ENCODE data around the gene DHX9. TPM values are rescaled to one million over a fixed set of nuclear protein-coding genes. Genes with fewer than 3 reads are reported as not detected.
"Not testable (repeated sequence)": the region's sequence is repeated elsewhere in the genome, so short reads cannot be mapped to it uniquely, and the experiment has no call there.

The DHX9 gene
- total RNA-seq, 2 experiments from 2014 or later = 212 to 215 TPM

- POLR2A ChIA-PET = interaction anchor here (1.1 kb wide), 1 partner anchor 33 kb away, joined by 3 read pairs; no protein-coding TSS in a partner anchor
- intact Hi-C loops (cut with micrococcal nuclease) = no loop called here
- peak overlapping the region; percentile 69 for H3K27ac Mint-ChIP-seq
These were observed 33.7 kb downstream of the DHX9 start for GRCh38 chr1:182872881-182873280.

GRCh38 chr1:182875889-182876288 is 36.7 kb downstream of the DHX9 start:
- peaks cover 84% of the 10 kb centered on the region for H3K36me3 Mint-ChIP-seq
- H3K4me1 Mint-ChIP-seq (ENCODE audit: low read depth) = peaks cover 35% of the 10 kb centered on the region
- intact Hi-C loops (cut with micrococcal nuclease) = loop anchor here (5.0 kb wide), 1 partner anchor 34 kb away; no protein-coding TSS in a partner anchor
- H3K9me3 Mint-ChIP-seq = no peaks in the 10 kb centered on the region
- CTCF ChIA-PET = no interaction called here
- H3K27me3 Mint-ChIP-seq = no peaks in the 10 kb centered on the region
- POLR2A ChIA-PET = no interaction called here
- no peak overlapping the region for H3K27ac Mint-ChIP-seq
- no peak for DNase-seq
- H3K4me3 Mint-ChIP-seq = no peak overlapping the region

More at GRCh38 chr1:182872881-182873280, 33.7 kb downstream of the DHX9 start:
- Mint-ChIP-seq H3K9me3 (no peaks in the 10 kb centered on the region), H3K4me1 (ENCODE audit: low read depth) (peaks cover 32% of the 10 kb centered on the region), H3K36me3 (peaks cover 80% of the 10 kb centered on the region), H3K4me3 (no peak overlapping the region), H3K27me3 (no peaks in the 10 kb centered on the region)
- no peak for DNase-seq
- CTCF ChIA-PET = no interaction called here

- H3K36me3 Mint-ChIP-seq = peaks cover 87% of the 10 kb centered on the region
- H3K9me3 Mint-ChIP-seq = no peaks in the 10 kb centered on the region
- ChIA-PET POLR2A (no interaction called here), CTCF (no interaction called here)
- H3K27me3 Mint-ChIP-seq = no peaks in the 10 kb centered on the region
- peak overlapping the region; percentile 44 for H3K27ac Mint-ChIP-seq
- intact Hi-C loops (cut with micrococcal nuclease) = loop anchor here (5.0 kb wide), 1 partner anchor 35 kb away; no protein-coding TSS in a partner anchor
- no peak overlapping the region for H3K4me3 Mint-ChIP-seq
- DNase-seq = no peak
- H3K4me1 Mint-ChIP-seq (ENCODE audit: low read depth) = peaks cover 29% of the 10 kb centered on the region
These were observed 38.2 kb downstream of the DHX9 start for GRCh38 chr1:182877331-182877730.

GRCh38 chr1:182877842-182878241 is 38.7 kb downstream of the DHX9 start:
- POLR2A ChIA-PET = no interaction called here

GRCh38 chr1:182884872-182885271 is 45.7 kb downstream of the DHX9 start:
- no peak overlapping the region for H3K27ac Mint-ChIP-seq
- CTCF ChIA-PET = no interaction called here
- H3K4me3 Mint-ChIP-seq = no peak overlapping the region
- POLR2A ChIA-PET = no interaction called here
- intact Hi-C loops (cut with micrococcal nuclease) = no loop called here
- H3K27me3 Mint-ChIP-seq = no peaks in the 10 kb centered on the region
- no peak for DNase-seq
- peaks cover 9% of the 10 kb centered on the region for H3K4me1 Mint-ChIP-seq (ENCODE audit: low read depth)
- no peaks in the 10 kb centered on the region for H3K9me3 Mint-ChIP-seq
- H3K36me3 Mint-ChIP-seq = peaks cover 79% of the 10 kb centered on the region

More at GRCh38 chr1:182877842-182878241, 38.7 kb downstream of the DHX9 start:
- peak; percentile 47 for DNase-seq
- Mint-ChIP-seq H3K27ac (peak overlapping the region; percentile 64), H3K36me3 (peaks cover 86% of the 10 kb centered on the region), H3K27me3 (no peaks in the 10 kb centered on the region), H3K9me3 (no peaks in the 10 kb centered on the region), H3K4me3 (no peak overlapping the region), H3K4me1 (ENCODE audit: low read depth) (peaks cover 29% of the 10 kb centered on the region)
- CTCF ChIA-PET = no interaction called here
- intact Hi-C loops (cut with micrococcal nuclease) = loop anchor here (5.0 kb wide), 1 partner anchor 36 kb away; no protein-coding TSS in a partner anchor

GRCh38 chr1:182885591-182885990 is 46.4 kb downstream of the DHX9 start:
- intact Hi-C loops (cut with micrococcal nuclease) = no loop called here
- POLR2A ChIA-PET = no interaction called here
- DNase-seq = no peak
- Mint-ChIP-seq H3K4me1 (ENCODE audit: low read depth) (peaks cover 11% of the 10 kb centered on the region), H3K27ac (no peak overlapping the region), H3K9me3 (peaks cover 2% of the 10 kb centered on the region), H3K27me3 (no peaks in the 10 kb centered on the region), H3K36me3 (peaks cover 78% of the 10 kb centered on the region), H3K4me3 (no peak overlapping the region)
- CTCF ChIA-PET = no interaction called here

GRCh38 chr1:182886985-182887384 is 47.8 kb downstream of the DHX9 start:
- intact Hi-C loops (cut with micrococcal nuclease) = no loop called here
- no peak overlapping the region for H3K4me3 Mint-ChIP-seq
- H3K9me3 Mint-ChIP-seq = peaks cover 2% of the 10 kb centered on the region
- CTCF ChIA-PET = no interaction called here
- H3K27ac Mint-ChIP-seq = no peak overlapping the region
- DNase-seq = no peak
- POLR2A ChIA-PET = no interaction called here
- H3K4me1 Mint-ChIP-seq (ENCODE audit: low read depth) = peaks cover 11% of the 10 kb centered on the region
- H3K36me3 Mint-ChIP-seq = peaks cover 68% of the 10 kb centered on the region
- H3K27me3 Mint-ChIP-seq = no peaks in the 10 kb centered on the region

GRCh38 chr1:182888736-182889531 is 49.8 kb downstream of the DHX9 start:
- intact Hi-C loops (cut with micrococcal nuclease) = no loop called here
- Mint-ChIP-seq H3K27ac (no peak overlapping the region), H3K36me3 (peaks cover 54% of the 10 kb centered on the region), H3K4me3 (no peak overlapping the region), H3K4me1 (ENCODE audit: low read depth) (peaks cover 13% of the 10 kb centered on the region), H3K27me3 (no peaks in the 10 kb centered on the region), H3K9me3 (peaks cover 6% of the 10 kb centered on the region)
- ChIA-PET CTCF (interaction anchor here (0.6 kb wide), 1 partner anchor 581 kb away, joined by 3 read pairs; no protein-coding TSS in a partner anchor), POLR2A (interaction anchor here (0.7 to 1.9 kb wide), 4 partner anchors 24 to 167 kb away, joined by 3 to 4 read pairs (median 3); no protein-coding TSS in a partner anchor)
- DNase-seq = no peak

GRCh38 chr1:182889997-182890396 is 50.9 kb downstream of the DHX9 start:
- no peak overlapping the region for H3K27ac Mint-ChIP-seq
- DNase-seq = peak; percentile 43
- no peaks in the 10 kb centered on the region for H3K27me3 Mint-ChIP-seq
- CTCF ChIA-PET = no interaction called here
- H3K4me3 Mint-ChIP-seq = no peak overlapping the region
- intact Hi-C loops (cut with micrococcal nuclease) = no loop called here
- H3K9me3 Mint-ChIP-seq = peaks cover 12% of the 10 kb centered on the region
- peaks cover 46% of the 10 kb centered on the region for H3K36me3 Mint-ChIP-seq
- H3K4me1 Mint-ChIP-seq (ENCODE audit: low read depth) = peaks cover 13% of the 10 kb centered on the region
- POLR2A ChIA-PET = interaction anchor here (0.7 to 1.9 kb wide), 2 partner anchors 25 to 165 kb away, joined by 3 to 4 read pairs; no protein-coding TSS in a partner anchor

GRCh38 chr1:182890927-182891610 is 51.9 kb downstream of the DHX9 start:
- peaks cover 13% of the 10 kb centered on the region for H3K4me1 Mint-ChIP-seq (ENCODE audit: low read depth)
- H3K27ac Mint-ChIP-seq = no peak overlapping the region
- peaks cover 37% of the 10 kb centered on the region for H3K36me3 Mint-ChIP-seq
- ChIA-PET CTCF (no interaction called here), POLR2A (interaction anchor here (0.6 kb wide), 1 partner anchor 282 kb away, joined by 7 read pairs; no protein-coding TSS in a partner anchor)
- H3K4me3 Mint-ChIP-seq = no peak overlapping the region
- peaks cover 12% of the 10 kb centered on the region for H3K9me3 Mint-ChIP-seq
- DNase-seq = no peak
- intact Hi-C loops (cut with micrococcal nuclease) = no loop called here
- H3K27me3 Mint-ChIP-seq = no peaks in the 10 kb centered on the region

- no peaks in the 10 kb centered on the region for H3K4me1 Mint-ChIP-seq (ENCODE audit: low read depth)
- H3K27ac Mint-ChIP-seq = no peak overlapping the region
- H3K4me3 Mint-ChIP-seq = no peak overlapping the region
- DNase-seq = no peak
- intact Hi-C loops (cut with micrococcal nuclease) = no loop called here
- no peaks in the 10 kb centered on the region for H3K27me3 Mint-ChIP-seq
- CTCF ChIA-PET = no interaction called here
- H3K36me3 Mint-ChIP-seq = no peaks in the 10 kb centered on the region
- peaks cover 10% of the 10 kb centered on the region for H3K9me3 Mint-ChIP-seq
- POLR2A ChIA-PET = no interaction called here
These were observed 58.5 kb downstream of the DHX9 start for GRCh38 chr1:182897696-182898095.

- H3K9me3 Mint-ChIP-seq; DNase-seq; H3K36me3 Mint-ChIP-seq; H3K27me3 Mint-ChIP-seq; H3K27ac Mint-ChIP-seq; H3K4me1 Mint-ChIP-seq (ENCODE audit: low read depth); CTCF ChIA-PET; intact Hi-C loops (cut with micrococcal nuclease); H3K4me3 Mint-ChIP-seq; POLR2A ChIA-PET: not testable (repeated sequence)
These were observed 62.8 kb downstream of the DHX9 start for GRCh38 chr1:182901946-182902345.

Measured in activated CD4-positive, alpha-beta memory T cell treated with anti-CD3 and anti-CD28 coated beads for 36 hours (primary cell).